ENCODE results near the gene PTPRD. TPM values are rescaled to one million over a fixed set of nuclear protein-coding genes. Genes with fewer than 3 reads are reported as not detected.

Gene PTPRD
- total RNA-seq, 1 experiment from 2014 or later: 0.84 TPM

- no peak for DNase-seq (ENCODE audit: low read depth)
These were observed 859.5 kb downstream of the PTPRD start for GRCh38 chr9:9753266-9753665.

DNA sequence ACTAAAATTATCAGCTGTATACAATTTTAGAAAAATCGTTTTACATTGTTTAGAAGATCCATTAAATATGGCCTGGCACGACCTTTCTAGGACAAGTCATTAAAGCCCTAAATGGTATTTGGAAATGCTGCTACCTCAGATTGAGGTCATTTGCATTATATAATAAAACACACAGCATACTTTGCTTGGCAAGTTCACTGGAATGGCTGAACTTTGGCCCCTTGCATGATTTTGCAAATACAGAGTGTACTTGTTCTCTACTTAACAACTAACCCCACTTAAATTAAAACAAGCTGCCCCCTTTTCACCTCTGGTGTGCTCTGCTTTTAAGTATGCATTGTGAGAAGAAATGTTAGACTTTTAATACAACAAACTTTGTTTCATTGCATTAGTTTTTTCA, 860.1 kb downstream of the PTPRD start:
- no peak for DNase-seq (ENCODE audit: low read depth)

GRCh38 chr9:9751996-9752395, 860.8 kb downstream of the PTPRD start:
- DNase-seq (ENCODE audit: low read depth): no peak

- DNase-seq (ENCODE audit: low read depth): no peak
These were observed 862.1 kb downstream of the PTPRD start for GRCh38 chr9:9750719-9751118.

DNA sequence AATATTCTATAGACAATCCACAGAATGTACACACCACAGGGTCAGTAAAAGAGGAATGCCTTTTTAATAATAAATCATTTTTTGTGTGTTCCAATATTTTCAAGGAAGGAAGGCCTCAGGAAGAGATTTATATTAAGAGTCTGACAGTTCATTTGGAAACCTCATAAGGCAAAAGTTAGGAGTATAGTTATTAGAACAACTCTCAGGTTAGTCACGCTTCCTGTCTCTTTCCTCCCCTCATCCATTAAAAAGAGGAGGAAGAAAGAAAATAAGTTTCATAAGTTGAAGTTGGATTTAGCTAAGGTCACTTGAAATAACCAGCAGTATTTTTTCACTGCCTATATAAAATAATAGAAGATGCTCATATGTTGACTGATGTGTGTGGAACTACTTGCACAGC, 863.2 kb downstream of the PTPRD start:
- no peak for DNase-seq (ENCODE audit: low read depth)

DNA sequence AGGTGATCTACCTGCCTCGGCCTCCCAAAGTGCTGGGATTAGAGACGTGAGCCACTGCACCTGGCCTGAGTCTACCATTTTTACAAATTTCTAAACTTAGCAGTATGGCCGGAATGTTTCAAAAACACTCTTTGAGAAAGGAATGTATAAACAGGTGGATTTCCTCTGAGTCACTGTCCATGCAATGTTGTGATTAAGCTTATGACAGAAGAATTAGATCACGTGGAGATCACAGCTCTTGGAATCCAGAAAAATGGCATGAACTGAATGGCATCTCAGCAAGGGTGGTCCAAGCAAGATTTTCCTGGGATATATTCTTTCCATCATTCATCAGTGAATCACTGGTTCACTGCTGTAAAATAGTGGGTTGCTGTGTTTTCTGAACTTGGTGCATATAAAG, 865.0 kb downstream of the PTPRD start:
- no peak for DNase-seq (ENCODE audit: low read depth)

- no peak for DNase-seq (ENCODE audit: low read depth)
These were observed 866.0 kb downstream of the PTPRD start for GRCh38 chr9:9746826-9747225.

GRCh38 chr9:9743822-9744221, 869.0 kb downstream of the PTPRD start:
- DNase-seq (ENCODE audit: low read depth): no peak

DNA sequence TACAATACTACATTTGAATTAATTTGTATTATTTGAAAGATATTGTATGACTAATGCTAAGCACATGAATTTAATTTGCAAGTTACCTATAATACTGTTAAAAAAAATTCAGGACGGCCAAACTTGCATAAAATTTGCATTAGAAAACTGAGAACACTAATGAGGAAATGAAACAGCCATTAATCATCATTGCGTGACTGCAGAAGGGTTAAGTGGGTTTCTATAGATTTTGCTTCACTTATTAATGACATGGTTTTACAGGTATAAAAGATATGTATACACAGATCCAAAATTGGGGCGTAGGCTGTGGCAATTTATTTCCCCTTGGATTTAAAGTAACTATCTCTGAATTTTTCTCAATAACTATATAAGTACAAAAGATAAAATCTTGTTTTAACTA, 882.6 kb downstream of the PTPRD start:
- no peak for DNase-seq (ENCODE audit: low read depth)

- no peak for DNase-seq (ENCODE audit: low read depth)
These were observed 883.7 kb downstream of the PTPRD start for GRCh38 chr9:9729082-9729481.

- DNase-seq (ENCODE audit: low read depth): no peak
These were observed 893.3 kb downstream of the PTPRD start for GRCh38 chr9:9719373-9720112.

DNA sequence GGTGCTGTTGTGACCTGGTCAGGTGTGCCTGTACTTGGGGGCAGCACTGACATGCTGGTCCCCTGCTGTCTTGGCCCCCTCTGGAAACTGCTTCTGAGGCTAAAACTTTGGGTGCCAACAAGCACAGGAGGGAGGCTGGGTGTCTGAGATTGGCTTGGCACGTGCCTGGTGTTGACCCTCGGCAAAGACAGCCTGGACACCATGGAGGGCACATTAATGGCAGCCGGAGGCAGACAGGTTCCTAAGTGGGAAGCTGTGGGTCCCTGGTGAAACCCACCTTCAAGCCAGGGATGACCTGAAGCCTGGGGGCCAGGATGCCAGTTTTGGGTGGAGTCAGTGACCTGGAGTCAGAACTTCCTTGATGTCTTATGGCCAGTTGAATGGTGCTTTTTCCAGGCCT, 894.1 kb downstream of the PTPRD start:
- no peak for DNase-seq (ENCODE audit: low read depth)

DNA sequence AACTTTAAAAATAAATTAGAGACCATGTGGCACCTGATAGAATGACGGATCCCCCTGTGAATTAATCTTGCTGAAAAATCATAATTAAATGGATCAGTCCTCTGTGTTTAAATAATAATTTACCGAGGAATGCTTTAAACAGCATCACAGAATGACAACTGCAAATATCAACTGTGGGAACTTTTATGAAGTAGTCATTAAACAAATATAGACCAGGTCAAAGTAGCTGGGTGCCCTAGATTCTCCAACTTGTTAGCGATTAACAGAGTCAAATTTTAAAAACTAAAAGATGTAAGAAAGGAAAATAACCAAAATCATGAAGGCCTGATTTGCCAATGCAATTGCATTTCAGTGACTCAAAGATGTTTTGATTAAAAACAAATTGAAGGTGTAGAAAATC, 933.4 kb downstream of the PTPRD start:
- no peak for DNase-seq (ENCODE audit: low read depth)

DNA sequence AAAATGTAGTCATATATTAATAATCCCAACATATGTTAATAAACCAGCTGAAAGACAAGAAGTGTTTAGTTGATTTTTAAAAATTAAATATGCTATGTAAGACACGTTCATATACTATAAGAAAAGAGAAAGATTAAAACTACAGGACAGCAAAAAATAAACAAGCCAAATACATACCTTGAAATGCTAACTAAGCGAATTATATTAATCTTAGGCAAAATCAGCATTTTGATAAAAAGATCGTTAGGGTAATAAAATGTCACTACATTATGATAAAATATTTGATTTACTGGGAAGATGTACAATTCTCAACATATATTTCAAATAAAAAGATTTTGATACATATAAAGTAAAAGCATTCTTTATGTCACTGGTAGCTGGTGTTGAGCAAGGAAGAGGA, 938.3 kb downstream of the PTPRD start:
- DNase-seq (ENCODE audit: low read depth): no peak

- no peak for DNase-seq (ENCODE audit: low read depth)
These were observed 942.3 kb downstream of the PTPRD start for GRCh38 chr9:9670454-9670853.

GRCh38 chr9:9645006-9645405, 967.8 kb downstream of the PTPRD start:
- no peak for DNase-seq (ENCODE audit: low read depth)

GRCh38 chr9:9631284-9631683, 981.5 kb downstream of the PTPRD start:
- no peak for DNase-seq (ENCODE audit: low read depth)

GRCh38 chr9:9625248-9625647, 987.6 kb downstream of the PTPRD start:
- DNase-seq (ENCODE audit: low read depth): no peak

GRCh38 chr9:9623506-9623905, 989.3 kb downstream of the PTPRD start:
- no peak for DNase-seq (ENCODE audit: low read depth)

GRCh38 chr9:9621355-9621940, 991.4 kb downstream of the PTPRD start:
- DNase-seq (ENCODE audit: low read depth): no peak

GRCh38 chr9:9620736-9621135, 992.1 kb downstream of the PTPRD start:
- no peak for DNase-seq (ENCODE audit: low read depth)

DNA sequence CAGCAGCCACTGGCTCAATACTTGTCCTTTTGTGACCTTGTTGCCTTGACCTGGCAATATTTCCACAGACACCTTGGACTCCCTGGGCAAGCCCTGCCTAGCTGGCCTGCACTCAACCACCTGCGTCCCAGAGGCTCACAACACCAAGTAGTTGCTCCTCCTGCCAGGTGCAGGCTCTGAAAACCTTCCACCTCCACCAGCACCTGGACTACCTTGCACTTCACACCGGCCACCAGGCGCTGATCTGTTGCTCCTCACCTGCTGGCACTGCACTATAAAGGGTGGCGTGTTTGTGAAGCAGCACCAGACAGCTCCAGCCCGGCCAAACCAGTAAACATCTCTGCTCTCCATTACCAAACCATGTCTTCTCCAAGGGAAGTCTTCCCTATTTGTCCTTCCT, 997.7 kb downstream of the PTPRD start:
- DNase-seq (ENCODE audit: low read depth): no peak

- DNase-seq (ENCODE audit: low read depth): no peak
These were observed 998.2 kb downstream of the PTPRD start for GRCh38 chr9:9614607-9615006.

DNA sequence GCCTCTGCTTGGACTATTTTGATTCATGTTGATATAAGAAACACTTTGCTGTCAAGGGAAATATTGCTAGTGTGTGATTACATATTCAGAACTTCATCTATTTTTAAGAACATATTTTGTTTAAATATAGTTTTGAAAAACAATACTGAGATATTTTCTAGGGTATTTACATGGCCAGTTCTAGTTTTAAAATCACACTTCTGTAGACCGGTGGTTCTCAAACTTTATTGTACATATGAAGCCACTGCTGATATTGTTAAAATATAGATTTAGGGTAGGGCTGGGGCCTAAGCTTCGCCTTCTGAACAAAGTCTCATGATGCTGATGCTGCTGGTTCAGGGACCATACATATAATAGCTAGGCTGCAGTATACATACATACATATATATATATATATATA, 1000.0 kb downstream of the PTPRD start:
- no peak for DNase-seq (ENCODE audit: low read depth)
